Kidney tubule cell (primary cell): ENCODE results near the gene NAALADL2.
A peak's percentile ranks its signal among the peaks of the same experiment; 100 is the strongest.
"Not testable (repeated sequence)": the region's sequence is repeated elsewhere in the genome, so short reads cannot be mapped to it uniquely, and the experiment has no call there.

Experiments used
- DNase-seq: peaks from one replicate; pipeline ENCODE4 v3.0.0-alpha.2; 2018; ENCODE audit warnings: low spot score

The NAALADL2 gene

GRCh38 chr3:175764722-175765121 is 905.6 kb downstream of the NAALADL2 start:
- no peak for DNase-seq

DNA sequence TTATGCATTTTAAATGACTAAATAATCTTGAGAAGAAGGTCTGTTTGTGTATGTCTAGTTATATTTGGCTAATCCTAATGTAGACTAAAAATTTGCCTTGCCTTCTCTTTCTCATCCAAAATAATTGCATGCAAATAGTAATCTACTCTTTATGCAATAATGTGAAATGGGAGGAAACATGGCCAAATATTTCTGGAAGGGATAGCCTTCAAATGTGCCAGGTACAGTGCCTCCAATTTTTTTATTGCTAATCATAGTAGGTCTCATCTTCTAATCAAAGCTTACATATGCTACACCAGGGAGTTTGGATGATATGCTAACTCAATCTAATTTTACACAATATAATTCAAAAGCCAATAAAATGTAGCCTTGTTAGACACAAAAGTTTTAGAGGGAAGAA is 911.3 kb downstream of the NAALADL2 start:
- DNase-seq = no peak

DNA sequence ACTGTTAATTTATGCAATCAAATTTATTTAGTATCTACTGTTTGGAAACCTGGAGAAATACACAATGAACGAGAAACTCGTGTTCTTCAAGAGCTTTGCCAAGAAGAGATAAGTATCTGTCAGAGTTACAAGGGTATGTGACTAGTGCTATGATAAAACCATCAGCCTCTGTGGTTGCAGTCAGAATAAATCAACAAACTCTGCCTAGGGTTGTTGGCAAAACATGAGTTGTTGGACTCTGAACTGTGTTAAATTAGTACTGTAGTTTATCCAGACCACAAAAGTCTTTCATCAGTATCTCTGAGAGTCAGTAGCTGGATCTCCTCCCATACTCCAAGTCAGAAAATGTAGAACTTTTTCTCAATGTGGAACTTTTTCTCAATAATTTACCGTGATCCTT is 918.4 kb downstream of the NAALADL2 start:
- no peak for DNase-seq

- DNase-seq = no peak
These were observed 918.8 kb downstream of the NAALADL2 start for GRCh38 chr3:175777965-175778364.

DNA sequence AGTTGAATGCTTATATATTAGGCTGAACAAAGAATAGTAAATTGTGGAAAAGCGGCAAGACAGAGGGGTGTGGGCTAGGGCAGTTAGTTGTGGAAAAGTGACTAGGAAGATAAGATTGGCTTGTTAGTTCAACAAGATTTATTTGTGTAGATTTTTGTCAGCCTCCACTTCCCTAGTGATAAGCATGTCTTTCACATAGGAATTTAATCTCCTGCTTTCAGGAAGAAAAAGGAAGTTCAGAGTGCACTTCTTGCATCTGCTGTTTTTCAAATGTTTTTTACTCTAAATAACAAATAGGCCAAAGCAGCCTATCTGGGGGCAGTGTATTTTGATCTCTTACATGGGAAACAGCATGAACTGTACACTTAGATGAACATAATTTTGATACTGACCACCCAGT is 919.9 kb downstream of the NAALADL2 start:
- no peak for DNase-seq

DNA sequence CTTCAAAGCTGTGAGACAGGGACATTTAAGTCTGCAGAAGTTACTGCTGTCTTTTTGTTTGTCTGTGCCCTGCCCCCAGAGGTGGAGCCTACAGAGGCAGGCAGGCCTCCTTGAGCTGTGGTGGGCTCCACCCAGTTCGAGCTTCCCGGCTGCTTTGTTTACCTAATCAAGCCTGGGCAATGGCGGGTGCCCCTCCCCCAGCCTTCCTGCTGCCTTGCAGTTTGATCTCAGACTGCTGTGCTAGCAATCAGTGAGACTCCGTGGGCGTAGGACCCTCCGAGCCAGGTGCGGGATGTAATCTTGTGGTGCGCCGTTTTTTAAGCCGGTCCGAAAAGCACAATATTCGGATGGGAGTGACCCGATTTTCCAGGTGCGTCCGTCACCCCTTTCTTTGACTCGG is 928.0 kb downstream of the NAALADL2 start:
- not testable (repeated sequence) for DNase-seq

- no peak for DNase-seq
These were observed 933.1 kb downstream of the NAALADL2 start for GRCh38 chr3:175792245-175792644.

GRCh38 chr3:175798326-175798725 is 939.2 kb downstream of the NAALADL2 start:
- no peak for DNase-seq

DNA sequence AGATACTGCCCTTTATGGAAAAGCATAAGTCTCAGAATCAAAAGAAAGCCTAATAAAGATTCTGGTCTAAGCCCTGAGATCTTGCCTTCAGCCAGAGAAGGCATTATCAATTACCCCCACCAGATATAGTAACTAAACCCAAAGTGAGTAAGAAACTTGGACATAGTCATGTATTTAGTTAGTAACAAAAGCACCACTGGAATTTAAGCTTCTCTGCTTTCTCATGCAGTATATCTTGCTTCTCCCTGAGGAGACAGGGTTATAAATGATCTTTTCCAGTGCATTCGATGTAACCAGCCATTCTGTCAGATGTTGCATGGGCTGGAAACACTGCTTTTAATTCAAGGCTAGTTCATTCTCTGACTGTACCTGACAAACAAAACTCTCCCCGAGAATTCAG is 946.7 kb downstream of the NAALADL2 start:
- DNase-seq = no peak

DNA sequence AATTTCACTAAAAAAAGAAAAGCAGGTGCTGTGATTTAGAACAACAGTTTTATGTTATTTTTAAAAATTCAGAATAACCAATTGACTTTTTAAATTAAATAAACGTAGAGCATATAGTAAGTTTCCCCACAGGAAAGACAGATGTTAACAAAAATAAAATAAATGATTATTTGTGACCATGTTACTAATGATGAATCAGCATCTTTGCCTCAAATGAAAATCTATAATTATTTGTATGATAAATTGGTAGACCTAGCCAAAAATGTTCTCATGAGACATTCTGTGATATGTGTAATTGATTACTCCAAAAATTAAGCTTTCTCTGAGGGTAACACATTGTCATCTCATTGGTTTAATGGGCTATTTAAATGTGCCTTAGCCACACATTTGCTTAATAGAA is 948.0 kb downstream of the NAALADL2 start:
- DNase-seq = no peak

DNA sequence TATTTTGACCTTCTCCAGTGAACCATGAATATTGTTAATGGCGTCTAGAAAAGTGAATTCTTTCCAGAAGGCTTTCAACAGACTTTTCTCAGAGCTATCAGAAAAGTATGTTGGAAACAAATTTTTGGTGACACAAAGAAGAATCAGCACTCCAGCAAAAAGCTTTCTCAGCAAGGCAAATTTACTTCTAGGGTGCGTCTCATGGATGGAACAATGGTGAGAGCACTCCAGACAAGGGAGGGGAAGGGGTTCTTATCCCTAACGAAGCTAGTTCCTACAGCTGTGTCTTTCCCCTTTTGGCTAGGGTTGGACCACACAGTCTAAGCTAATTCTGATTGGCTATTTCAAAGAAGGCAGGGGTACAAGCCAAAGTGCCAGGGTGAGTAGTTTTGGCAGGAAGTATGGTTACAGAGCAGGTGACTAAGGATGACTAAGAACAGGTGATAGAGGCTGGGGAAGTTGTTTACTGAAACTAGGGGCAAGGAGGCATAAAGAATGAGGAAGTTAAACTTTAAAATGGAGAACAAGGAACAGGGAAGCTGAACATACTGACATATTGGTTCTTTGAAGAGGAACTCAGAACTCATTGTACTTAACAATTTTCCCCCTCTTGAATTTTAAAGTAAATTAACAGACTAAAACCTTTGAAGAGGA is 959.8 kb downstream of the NAALADL2 start:
- DNase-seq = peak; percentile 84

DNA sequence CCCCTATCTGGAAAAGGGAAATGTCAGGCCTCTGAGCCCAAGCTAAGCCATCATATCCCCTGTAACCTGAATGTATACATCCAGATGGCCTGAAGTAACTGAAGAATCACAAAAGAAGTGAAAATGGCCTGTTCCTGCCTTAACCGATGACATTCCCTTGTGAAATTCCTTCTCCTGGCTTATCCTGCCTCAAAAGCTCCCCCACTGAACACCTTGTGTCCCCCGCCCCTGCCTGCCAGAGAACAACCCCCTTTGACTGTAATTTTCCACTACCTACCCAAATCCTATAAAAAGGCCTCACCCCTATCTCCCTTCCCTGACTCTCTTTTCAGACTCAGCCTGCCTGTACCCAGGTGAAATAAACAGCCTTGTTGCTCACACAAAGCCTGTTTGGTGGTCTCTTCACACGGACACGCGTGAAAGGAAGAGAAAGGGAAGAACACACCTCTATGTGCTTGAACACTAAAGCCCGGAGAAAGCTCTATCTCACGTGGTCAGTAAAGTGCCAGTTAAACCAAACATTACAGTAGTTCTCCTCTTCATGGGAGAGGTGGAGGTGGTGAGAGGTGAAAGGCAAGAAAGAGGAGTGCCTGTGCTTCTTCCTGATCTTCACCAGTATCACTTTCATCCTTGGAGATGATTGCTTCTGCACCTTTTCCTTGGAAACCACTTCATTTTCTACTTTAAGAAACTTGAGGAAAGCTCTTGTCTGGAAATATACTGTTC is 963.8 kb downstream of the NAALADL2 start:
- not testable (repeated sequence) for DNase-seq

GRCh38 chr3:175825016-175825580 is 966.0 kb downstream of the NAALADL2 start:
- DNase-seq = not testable (repeated sequence)

GRCh38 chr3:175826759-175827158 is 967.6 kb downstream of the NAALADL2 start:
- no peak for DNase-seq

DNA sequence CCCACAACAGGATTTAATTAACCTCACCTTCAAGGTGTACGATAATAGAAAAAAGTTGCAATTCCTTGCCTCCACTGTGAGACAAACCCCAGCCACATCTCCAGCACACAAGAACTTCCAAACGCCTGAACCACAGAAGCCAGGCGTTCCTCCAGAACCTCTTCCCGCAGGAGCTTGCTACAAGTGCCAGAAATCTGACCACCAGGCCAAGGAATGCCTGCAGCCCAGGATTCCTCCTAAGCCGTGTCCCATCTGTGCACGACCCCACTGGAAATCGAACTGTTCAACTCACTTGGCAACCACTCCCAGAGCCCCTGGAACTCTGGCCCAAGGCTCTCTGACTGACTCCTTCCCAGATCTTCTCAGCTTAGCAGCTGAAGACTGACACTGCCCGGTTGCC is 970.7 kb downstream of the NAALADL2 start:
- DNase-seq = not testable (repeated sequence)

DNA sequence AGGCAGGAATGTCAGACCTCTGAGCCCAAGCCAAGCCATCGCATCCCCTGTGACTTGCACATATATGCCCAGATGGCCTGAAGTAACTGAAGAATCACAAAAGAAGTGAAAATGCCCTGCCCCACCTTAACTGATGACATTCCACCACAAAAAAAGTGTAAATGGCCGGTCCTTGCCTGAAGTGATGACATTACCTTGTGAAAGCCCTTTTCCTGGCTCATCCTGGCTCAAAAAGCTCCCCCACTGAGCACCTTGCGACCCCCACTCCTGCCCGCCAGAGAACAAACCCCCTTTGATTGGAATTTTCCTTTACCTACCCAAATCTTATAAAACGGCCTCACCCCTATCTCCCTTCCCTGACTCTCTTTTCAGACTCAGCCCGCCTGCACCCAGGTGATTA is 976.6 kb downstream of the NAALADL2 start:
- DNase-seq = not testable (repeated sequence)

DNA sequence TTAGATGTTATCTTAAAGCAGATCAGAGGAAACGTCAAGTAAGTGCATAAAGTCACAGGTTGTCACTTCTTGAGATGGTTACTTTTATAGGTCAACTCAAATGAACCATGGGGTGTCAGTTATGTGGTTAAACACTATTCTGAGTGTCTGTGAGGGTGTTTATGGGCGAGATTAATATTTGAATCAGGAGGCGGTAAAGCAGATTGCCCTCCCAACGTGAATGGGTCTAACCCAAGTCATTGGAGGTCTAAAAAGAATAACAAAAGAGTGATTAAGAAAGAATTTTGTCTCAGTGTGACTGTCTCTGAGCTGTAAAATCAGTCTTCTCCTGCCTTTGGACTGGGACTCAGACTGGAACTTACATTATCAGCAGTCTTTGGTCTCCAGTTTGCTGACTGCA is 977.5 kb downstream of the NAALADL2 start:
- DNase-seq = no peak

DNA sequence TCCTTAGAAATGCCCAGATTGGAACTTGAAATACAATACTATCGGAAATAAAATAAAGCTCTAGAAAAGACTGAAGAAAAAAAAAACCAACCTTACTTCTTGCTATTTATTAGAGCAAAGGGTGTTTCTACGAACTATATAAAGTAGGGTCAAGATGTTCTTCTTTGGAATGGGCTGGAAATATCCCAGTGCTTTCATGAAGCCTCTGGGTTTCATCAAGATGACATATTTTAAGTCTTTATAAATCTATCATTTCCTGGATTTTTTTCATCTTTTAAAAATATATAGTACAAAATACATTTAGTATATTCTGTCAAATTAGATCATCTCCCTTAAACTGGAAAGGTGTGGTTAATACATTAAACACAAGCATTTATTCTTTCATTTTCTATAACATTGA is 978.8 kb downstream of the NAALADL2 start:
- no peak for DNase-seq

- DNase-seq = no peak
These were observed 980.4 kb downstream of the NAALADL2 start for GRCh38 chr3:175839366-175840005.

- DNase-seq = no peak
These were observed 992.4 kb downstream of the NAALADL2 start for GRCh38 chr3:175851541-175851940.

GRCh38 chr3:175852560-175852959 is 993.4 kb downstream of the NAALADL2 start:
- DNase-seq = no peak

GRCh38 chr3:175857666-175858270 is 998.6 kb downstream of the NAALADL2 start:
- DNase-seq = no peak
